HFF-Myc (cell line): ENCODE results near the gene PDLIM5.
"Not testable (repeated sequence)": the region's sequence is repeated elsewhere in the genome, so short reads cannot be mapped to it uniquely, and the experiment has no call there.

ENCODE experiments used
- DNase-seq: peaks from one replicate; pipeline ENCODE4 v3.0.0-alpha.2; 2011; ENCODE audit warnings: low read depth; ENCODE audit errors: extremely low read depth
- H3K4me3 ChIP-seq: replicated peaks from 2 replicates; pipeline ENCODE4 v1.5.1; 2011; ENCODE audit warnings: low read depth, mild to moderate bottlenecking, control low read depth, low read length
- TF ChIP-seq, protein P1 (sequence below): IDR thresholded peaks from 2 replicates; pipeline ENCODE4 v1.5.1; 2012; ENCODE audit warnings: mild to moderate bottlenecking, low read depth, low read length, control low read depth; ENCODE audit errors: missing control alignments

Gene PDLIM5

DNA sequence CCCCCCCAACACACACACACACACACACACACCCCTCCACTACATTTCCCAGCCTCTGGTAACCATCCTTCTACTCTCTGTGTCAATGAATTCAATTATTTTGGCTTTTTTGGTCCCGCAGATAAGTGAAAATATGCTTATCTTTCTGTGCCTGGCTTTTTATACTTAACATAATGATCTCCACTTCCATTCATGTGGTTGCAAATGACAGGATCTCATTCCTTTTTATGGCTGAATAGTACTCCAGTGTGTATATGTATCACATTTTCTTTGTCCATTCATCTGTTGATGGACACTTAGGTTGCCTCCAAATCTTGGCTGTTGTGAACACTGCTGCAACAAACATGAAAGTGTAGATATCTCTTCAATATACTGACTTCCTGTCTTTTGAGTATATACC, 59.8 kb downstream of the PDLIM5 start:
- H3K4me3 ChIP-seq, result no peak overlapping the region
- TF ChIP-seq, protein P1, sequence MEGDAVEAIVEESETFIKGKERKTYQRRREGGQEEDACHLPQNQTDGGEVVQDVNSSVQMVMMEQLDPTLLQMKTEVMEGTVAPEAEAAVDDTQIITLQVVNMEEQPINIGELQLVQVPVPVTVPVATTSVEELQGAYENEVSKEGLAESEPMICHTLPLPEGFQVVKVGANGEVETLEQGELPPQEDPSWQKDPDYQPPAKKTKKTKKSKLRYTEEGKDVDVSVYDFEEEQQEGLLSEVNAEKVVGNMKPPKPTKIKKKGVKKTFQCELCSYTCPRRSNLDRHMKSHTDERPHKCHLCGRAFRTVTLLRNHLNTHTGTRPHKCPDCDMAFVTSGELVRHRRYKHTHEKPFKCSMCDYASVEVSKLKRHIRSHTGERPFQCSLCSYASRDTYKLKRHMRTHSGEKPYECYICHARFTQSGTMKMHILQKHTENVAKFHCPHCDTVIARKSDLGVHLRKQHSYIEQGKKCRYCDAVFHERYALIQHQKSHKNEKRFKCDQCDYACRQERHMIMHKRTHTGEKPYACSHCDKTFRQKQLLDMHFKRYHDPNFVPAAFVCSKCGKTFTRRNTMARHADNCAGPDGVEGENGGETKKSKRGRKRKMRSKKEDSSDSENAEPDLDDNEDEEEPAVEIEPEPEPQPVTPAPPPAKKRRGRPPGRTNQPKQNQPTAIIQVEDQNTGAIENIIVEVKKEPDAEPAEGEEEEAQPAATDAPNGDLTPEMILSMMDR, result no peak
- no peak for DNase-seq

DNA sequence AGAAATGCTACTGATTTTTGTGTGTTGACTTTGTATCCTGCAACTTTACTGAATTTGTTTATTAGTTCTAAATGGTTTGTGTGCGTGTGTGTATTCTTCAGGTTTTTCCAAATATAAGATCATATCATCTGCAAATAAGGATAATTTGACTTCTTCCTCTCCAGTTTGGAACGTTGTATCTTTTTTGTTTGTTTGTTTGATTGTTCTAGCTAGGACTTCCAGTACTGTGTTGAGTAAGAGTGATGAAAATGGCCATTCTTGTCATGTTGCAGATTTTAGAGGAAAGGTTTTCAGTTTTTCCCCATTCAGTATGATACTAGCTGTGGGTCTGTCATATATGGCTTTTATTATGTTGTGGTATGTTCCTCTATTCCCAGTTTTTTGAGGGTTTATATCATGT, 61.8 kb downstream of the PDLIM5 start:
- not testable (repeated sequence) for DNase-seq, H3K4me3 ChIP-seq

GRCh38 chr4:94515365-94515764, 63.6 kb downstream of the PDLIM5 start:
- H3K4me3 ChIP-seq, result no peak overlapping the region
- TF ChIP-seq, protein P1, result no peak
- DNase-seq, result no peak

DNA sequence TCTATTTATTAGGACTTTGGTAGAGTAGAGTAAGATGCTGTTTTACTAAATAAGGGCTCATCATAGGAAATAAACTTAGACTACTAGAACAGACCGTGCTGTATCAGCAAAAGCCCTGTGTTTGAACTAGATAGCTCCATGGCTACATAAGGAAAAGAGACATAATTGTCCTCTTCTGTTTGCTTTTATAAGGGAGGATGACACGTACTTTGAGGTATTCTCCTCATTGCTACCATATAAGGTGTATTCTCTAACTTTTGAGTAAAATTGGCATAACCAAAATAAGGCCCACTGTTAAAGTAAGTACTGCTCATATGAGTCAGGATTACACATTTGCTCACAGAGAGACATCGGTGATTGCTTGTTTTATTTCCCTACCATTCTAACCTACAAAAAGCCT, 64.3 kb downstream of the PDLIM5 start:
- TF ChIP-seq, protein P1, result no peak
- H3K4me3 ChIP-seq, result no peak overlapping the region
- no peak for DNase-seq

DNA sequence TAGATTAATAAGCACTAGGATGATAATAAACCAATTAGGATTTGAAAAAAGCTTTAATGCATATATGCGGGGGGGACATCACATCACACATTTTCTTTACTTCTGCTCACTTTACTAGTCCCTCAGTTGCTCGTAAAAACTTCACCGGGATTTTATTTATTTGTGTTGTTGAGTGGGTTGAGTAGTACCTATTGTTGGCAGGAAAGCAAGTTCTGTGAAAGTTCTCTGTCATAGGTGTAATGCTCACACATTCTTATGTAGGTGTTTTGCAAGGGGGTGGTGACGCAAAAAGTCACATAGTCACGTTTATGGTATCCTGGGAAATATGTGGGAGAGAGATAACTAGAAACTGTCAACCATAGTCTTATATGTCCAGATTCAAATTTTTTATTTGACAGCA, 65.3 kb downstream of the PDLIM5 start:
- TF ChIP-seq, protein P1, result no peak
- no peak overlapping the region for H3K4me3 ChIP-seq
- no peak for DNase-seq

- no peak for DNase-seq
- TF ChIP-seq, protein P1, result no peak
- H3K4me3 ChIP-seq, result no peak overlapping the region
These were observed 65.8 kb downstream of the PDLIM5 start for GRCh38 chr4:94517492-94517891.

- TF ChIP-seq, protein P1, result no peak
- H3K4me3 ChIP-seq, result no peak overlapping the region
- no peak for DNase-seq
These were observed 67.3 kb downstream of the PDLIM5 start for GRCh38 chr4:94519019-94519418.
